Kidney epithelial cell (primary cell): ENCODE measurements around the gene TMEM147. TPM values are rescaled to one million over a fixed set of nuclear protein-coding genes. Genes with fewer than 3 reads are reported as not detected.
A peak's percentile ranks its signal among the peaks of the same experiment; 100 is the strongest.

Experiments used
- DNase-seq: peaks from one replicate; pipeline ENCODE4 v3.0.0-alpha.2; 2010; ENCODE audit warnings: low read depth
- H3K27me3 ChIP-seq: 2 replicates; pipeline ENCODE4 v1.6.0; 2011; ENCODE audit warnings: low read length; ENCODE audit not compliant: control insufficient read depth, insufficient read depth
- H3K36me3 ChIP-seq: 2 replicates; pipeline ENCODE4 v1.5.1; 2011; ENCODE audit warnings: low read length; ENCODE audit not compliant: control insufficient read depth, insufficient read depth
- H3K4me3 ChIP-seq: 2 replicates; pipeline ENCODE4 v1.5.1; 2011; ENCODE audit warnings: low read depth, mild to moderate bottlenecking, control low read depth, low read length
- CTCF ChIP-seq: IDR thresholded peaks from 2 replicates; pipeline ENCODE4 v1.5.1; 2011; ENCODE audit warnings: mild to moderate bottlenecking, moderate library complexity, low read length, control low read depth, inconsistent platforms; ENCODE audit not compliant: insufficient read depth, poor library complexity, severe bottlenecking
- total RNA-seq: library from RNA; depleted of rRNA; stranded (reverse); fragments of >200 nt; gene quantifications from 2 replicates; pipeline ENCODE4 v1.2.3, GENCODE V29; 2015

The TMEM147 gene
- total RNA-seq, 1 donor from 2014 or later, result 160 TPM

GRCh38 chr19:35501684-35502083, 43.7 kb upstream of the TMEM147 start:
- no peaks in the 10 kb centered on the region for H3K36me3 ChIP-seq
- no peak for TF ChIP-seq CTCF

GRCh38 chr19:35502751-35503150, 42.7 kb upstream of the TMEM147 start:
- H3K4me3 ChIP-seq, result no peak overlapping the region
- no peaks in the 10 kb centered on the region for H3K36me3 ChIP-seq
- TF ChIP-seq CTCF, result no peak
- no peak for DNase-seq
- no peaks in the 10 kb centered on the region for H3K27me3 ChIP-seq

More at GRCh38 chr19:35501684-35502083, 43.7 kb upstream of the TMEM147 start:
- Histone ChIP-seq H3K4me3 (no peak overlapping the region), H3K27me3 (no peaks in the 10 kb centered on the region)
- DNase-seq, result no peak

- no peak for TF ChIP-seq CTCF
- H3K36me3 ChIP-seq, result no peaks in the 10 kb centered on the region
- no peak overlapping the region for H3K4me3 ChIP-seq
- no peaks in the 10 kb centered on the region for H3K27me3 ChIP-seq
- DNase-seq, result no peak
These were observed 39.4 kb upstream of the TMEM147 start for GRCh38 chr19:35506011-35506410.

- no peak for DNase-seq
- Histone ChIP-seq H3K27me3 (peaks cover 2% of the 10 kb centered on the region), H3K4me3 (no peak overlapping the region), H3K36me3 (no peaks in the 10 kb centered on the region)
- no peak for TF ChIP-seq CTCF
These were observed 37.9 kb upstream of the TMEM147 start for GRCh38 chr19:35507561-35507960.

GRCh38 chr19:35508129-35508528, 37.3 kb upstream of the TMEM147 start:
- H3K36me3 ChIP-seq, result no peaks in the 10 kb centered on the region
- no peak for DNase-seq
- TF ChIP-seq CTCF, result no peak
- H3K4me3 ChIP-seq, result no peak overlapping the region
- peaks cover 2% of the 10 kb centered on the region for H3K27me3 ChIP-seq

GRCh38 chr19:35509018-35509652, 36.3 kb upstream of the TMEM147 start:
- TF ChIP-seq CTCF, result no peak
- DNase-seq, result peak; percentile 34
- peaks cover 6% of the 10 kb centered on the region for H3K27me3 ChIP-seq
- peak overlapping the region; percentile 45 for H3K4me3 ChIP-seq
- H3K36me3 ChIP-seq, result no peaks in the 10 kb centered on the region
